ENCODE measurements around the gene OGDHL. TPM values are rescaled to one million over a fixed set of nuclear protein-coding genes. Genes with fewer than 3 reads are reported as not detected.

OGDHL gene
- total RNA-seq, 1 experiment from 2014 or later, result 21.4 TPM

DNA sequence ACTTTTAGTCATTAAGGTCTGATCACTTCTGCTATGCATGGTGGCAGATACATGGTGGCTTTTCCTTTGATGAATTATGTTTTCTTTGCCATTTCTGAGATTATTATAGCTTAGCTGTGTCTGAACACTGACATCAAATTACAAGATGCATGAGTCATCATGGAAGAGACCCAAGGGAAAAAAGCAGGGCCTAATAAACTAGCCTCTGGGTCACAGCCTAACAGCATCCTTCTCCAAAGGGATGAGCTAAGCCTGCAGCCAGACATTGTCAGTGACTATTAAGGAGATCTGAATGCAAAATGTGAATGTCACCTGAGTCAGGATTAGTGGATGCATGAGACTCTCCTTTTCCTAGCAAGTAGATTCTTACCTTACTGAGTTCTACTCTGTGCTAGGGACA lies 19.1 kb upstream of the OGDHL start:
- Histone ChIP-seq H3K9me3 (no peaks in the 10 kb centered on the region), H3K4me1 (no peaks in the 10 kb centered on the region), H3K4me3 (ENCODE audit: low read depth, low read length) (no peak overlapping the region), H3K27me3 (replicated peaks; ENCODE audit: control insufficient read depth, insufficient read depth, low read length) (no peaks in the 10 kb centered on the region), H3K36me3 (ENCODE audit: control insufficient read depth, insufficient read depth, low read length) (no peaks in the 10 kb centered on the region)
- no peaks in the 10 kb centered on the region for H3K9me3 Mint-ChIP-seq (ENCODE audit: unreplicated experiment)
- ChIA-PET POLR2A (no interaction called here), CTCF (no interaction called here)
- TF ChIP-seq, protein P1, sequence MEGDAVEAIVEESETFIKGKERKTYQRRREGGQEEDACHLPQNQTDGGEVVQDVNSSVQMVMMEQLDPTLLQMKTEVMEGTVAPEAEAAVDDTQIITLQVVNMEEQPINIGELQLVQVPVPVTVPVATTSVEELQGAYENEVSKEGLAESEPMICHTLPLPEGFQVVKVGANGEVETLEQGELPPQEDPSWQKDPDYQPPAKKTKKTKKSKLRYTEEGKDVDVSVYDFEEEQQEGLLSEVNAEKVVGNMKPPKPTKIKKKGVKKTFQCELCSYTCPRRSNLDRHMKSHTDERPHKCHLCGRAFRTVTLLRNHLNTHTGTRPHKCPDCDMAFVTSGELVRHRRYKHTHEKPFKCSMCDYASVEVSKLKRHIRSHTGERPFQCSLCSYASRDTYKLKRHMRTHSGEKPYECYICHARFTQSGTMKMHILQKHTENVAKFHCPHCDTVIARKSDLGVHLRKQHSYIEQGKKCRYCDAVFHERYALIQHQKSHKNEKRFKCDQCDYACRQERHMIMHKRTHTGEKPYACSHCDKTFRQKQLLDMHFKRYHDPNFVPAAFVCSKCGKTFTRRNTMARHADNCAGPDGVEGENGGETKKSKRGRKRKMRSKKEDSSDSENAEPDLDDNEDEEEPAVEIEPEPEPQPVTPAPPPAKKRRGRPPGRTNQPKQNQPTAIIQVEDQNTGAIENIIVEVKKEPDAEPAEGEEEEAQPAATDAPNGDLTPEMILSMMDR (IDR thresholded peaks at IDR 0.05; ENCODE audit: insufficient read depth in 1 of 2, low read depth in 1 of 2, low read length in 1 of 2, severe bottlenecking in 1 of 2, unreplicated experiment in 1 of 2), result no peak
- no peak for DNase-seq
- H3K4me3 Mint-ChIP-seq (ENCODE audit: unreplicated experiment), result no peak overlapping the region
- no peaks in the 10 kb centered on the region for H3K4me1 Mint-ChIP-seq (ENCODE audit: low read depth, unreplicated experiment)
- peaks cover 6% of the 10 kb centered on the region for H3K27me3 Mint-ChIP-seq (ENCODE audit: insufficient read depth, unreplicated experiment)
- no peaks in the 10 kb centered on the region for H3K36me3 Mint-ChIP-seq (ENCODE audit: insufficient read depth, unreplicated experiment)
- intact Hi-C loops (cut with micrococcal nuclease; ENCODE audit: unreplicated experiment), result no loop called here
- no TSS peak for BruUV-seq (replicated peaks)
- H3K27ac Mint-ChIP-seq (ENCODE audit: unreplicated experiment), result no peak overlapping the region

DNA sequence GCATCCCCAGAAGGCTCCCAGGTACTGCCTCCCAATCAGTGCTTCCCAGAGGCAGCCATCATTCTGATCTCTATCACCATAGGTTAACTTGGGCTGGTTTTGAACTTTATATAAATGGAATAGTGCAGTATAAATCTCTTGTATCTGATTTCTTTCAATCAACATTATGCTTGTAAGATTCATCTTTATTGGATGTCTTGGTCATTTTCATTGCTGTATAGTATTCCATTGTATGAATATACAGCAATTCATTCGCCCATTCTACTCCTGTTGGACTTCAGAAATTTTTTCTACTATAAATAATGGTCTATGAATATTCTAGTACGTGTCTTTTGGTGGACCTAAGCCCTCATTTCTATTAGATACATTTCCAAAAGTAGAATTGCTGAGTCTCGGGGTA lies 16.1 kb upstream of the OGDHL start:
- TF ChIP-seq, protein P1 (IDR thresholded peaks at IDR 0.05; ENCODE audit: insufficient read depth in 1 of 2, low read depth in 1 of 2, low read length in 1 of 2, severe bottlenecking in 1 of 2, unreplicated experiment in 1 of 2), result no peak
- H3K9me3 Mint-ChIP-seq (ENCODE audit: unreplicated experiment), result no peaks in the 10 kb centered on the region
- no TSS peak for BruUV-seq (replicated peaks)
- peaks cover 6% of the 10 kb centered on the region for H3K27me3 Mint-ChIP-seq (ENCODE audit: insufficient read depth, unreplicated experiment)
- Histone ChIP-seq H3K4me1 (no peaks in the 10 kb centered on the region), H3K9me3 (no peaks in the 10 kb centered on the region), H3K4me3 (ENCODE audit: low read depth, low read length) (no peak overlapping the region), H3K27me3 (replicated peaks; ENCODE audit: control insufficient read depth, insufficient read depth, low read length) (no peaks in the 10 kb centered on the region), H3K36me3 (ENCODE audit: control insufficient read depth, insufficient read depth, low read length) (no peaks in the 10 kb centered on the region)
- intact Hi-C loops (cut with micrococcal nuclease; ENCODE audit: unreplicated experiment), result no loop called here
- no peak overlapping the region for H3K4me3 Mint-ChIP-seq (ENCODE audit: unreplicated experiment)
- no peaks in the 10 kb centered on the region for H3K4me1 Mint-ChIP-seq (ENCODE audit: low read depth, unreplicated experiment)
- no peaks in the 10 kb centered on the region for H3K36me3 Mint-ChIP-seq (ENCODE audit: insufficient read depth, unreplicated experiment)
- DNase-seq, result no peak
- ChIA-PET CTCF (no interaction called here), POLR2A (no interaction called here)
- no peak overlapping the region for H3K27ac Mint-ChIP-seq (ENCODE audit: unreplicated experiment)

DNA sequence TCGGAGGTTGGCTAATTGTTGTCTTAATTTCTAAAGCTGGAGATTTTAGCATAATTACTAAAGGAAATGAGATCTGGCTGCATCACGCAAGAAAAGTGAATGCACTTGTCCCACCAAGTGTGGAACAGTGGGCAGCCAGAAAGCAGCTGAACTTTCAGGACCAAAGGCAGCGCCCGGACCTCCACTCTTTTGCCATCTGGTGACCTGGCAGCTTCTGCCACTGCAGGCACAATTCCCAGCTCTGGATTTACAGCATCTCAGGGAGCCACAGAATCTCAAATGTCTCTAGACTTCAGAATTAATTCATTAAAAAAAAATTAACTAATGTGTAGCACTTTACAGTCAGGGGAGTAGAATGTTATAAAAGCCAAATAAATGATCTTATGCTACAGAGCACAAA lies 14.7 kb upstream of the OGDHL start:
- Histone ChIP-seq H3K4me3 (ENCODE audit: low read depth, low read length) (no peak overlapping the region), H3K9me3 (no peaks in the 10 kb centered on the region), H3K4me1 (no peaks in the 10 kb centered on the region), H3K27me3 (replicated peaks; ENCODE audit: control insufficient read depth, insufficient read depth, low read length) (no peaks in the 10 kb centered on the region), H3K36me3 (ENCODE audit: control insufficient read depth, insufficient read depth, low read length) (no peaks in the 10 kb centered on the region)
- Mint-ChIP-seq H3K4me3 (ENCODE audit: unreplicated experiment) (no peak overlapping the region), H3K36me3 (ENCODE audit: insufficient read depth, unreplicated experiment) (no peaks in the 10 kb centered on the region), H3K27me3 (ENCODE audit: insufficient read depth, unreplicated experiment) (peaks cover 10% of the 10 kb centered on the region), H3K4me1 (ENCODE audit: low read depth, unreplicated experiment) (no peaks in the 10 kb centered on the region), H3K27ac (ENCODE audit: unreplicated experiment) (no peak overlapping the region), H3K9me3 (ENCODE audit: unreplicated experiment) (no peaks in the 10 kb centered on the region)
- ChIA-PET POLR2A (no interaction called here), CTCF (no interaction called here)
- no peak for DNase-seq
- intact Hi-C loops (cut with micrococcal nuclease; ENCODE audit: unreplicated experiment), result no loop called here
- no TSS peak for BruUV-seq (replicated peaks)
- TF ChIP-seq, protein P1 (IDR thresholded peaks at IDR 0.05; ENCODE audit: insufficient read depth in 1 of 2, low read depth in 1 of 2, low read length in 1 of 2, severe bottlenecking in 1 of 2, unreplicated experiment in 1 of 2), result no peak
